CD4-positive, alpha-beta T cell treated with Interleukin-12 subunit alpha and Interleukin-12 subunit beta, for 1 hour (primary cell): ENCODE results near the gene HTD2.
A peak's percentile ranks its signal among the peaks of the same experiment; 100 is the strongest.

ENCODE experiments used
- DNase-seq: peaks from one replicate; pipeline ENCODE4 v3.0.0-alpha.2; 2020

The HTD2 gene

DNA sequence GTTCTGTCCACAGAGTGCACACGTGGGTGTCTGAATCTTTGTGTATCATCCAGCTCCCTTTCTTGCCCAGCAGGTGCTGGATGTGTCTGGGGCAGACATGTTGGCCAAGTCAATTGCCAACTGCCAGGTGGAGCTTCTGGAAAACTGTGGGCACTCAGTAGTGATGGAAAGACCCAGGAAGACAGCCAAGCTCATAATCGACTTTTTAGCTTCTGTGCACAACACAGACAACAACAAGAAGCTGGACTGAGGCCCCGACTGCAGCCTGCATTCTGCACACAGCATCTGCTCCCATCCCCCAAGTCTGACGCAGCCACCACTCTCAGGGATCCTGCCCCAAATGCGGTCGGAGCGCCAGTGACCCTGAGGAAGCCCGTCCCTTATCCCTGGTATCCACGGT is 12.8 kb upstream of the HTD2 start:
- no peak for DNase-seq

DNA sequence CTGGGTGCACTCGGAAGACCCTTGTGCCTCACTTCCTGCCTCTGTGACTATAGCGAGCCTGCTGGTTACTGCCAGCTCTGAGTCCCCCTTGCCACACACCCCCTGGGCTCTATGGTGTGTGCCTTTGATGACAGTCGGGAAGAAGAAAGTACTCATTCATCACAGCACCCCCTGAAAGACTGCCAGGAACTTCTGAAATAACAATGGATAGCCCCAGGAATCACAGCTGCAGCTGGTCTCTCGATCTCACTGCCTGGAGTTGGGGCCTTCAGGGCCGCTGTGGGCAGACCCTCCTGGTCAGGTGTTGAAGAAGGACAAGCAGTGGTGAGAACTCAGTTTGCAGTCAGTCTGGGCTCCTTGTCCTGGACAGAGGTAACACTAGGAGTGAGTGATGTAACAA is 10.1 kb upstream of the HTD2 start:
- DNase-seq = no peak

DNA sequence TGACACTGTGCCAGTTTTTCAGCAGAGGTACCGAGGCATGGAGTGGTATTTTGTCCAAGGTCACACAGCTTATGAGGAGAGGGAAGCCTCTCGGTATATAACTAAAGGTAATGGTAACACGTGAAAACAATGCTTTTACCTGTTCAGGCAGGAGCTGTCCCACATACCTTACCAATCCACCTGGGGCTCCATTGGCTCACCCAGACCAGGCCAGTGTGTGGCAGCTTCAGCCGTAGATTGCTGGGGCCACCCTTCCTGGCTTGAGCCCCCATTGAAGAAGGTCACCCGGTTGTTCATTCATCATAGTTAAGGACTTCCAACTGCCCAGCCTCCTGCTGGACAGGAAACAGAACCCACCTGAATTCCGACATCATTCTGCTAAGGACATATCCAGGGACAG is 9.5 kb upstream of the HTD2 start:
- no peak for DNase-seq

GRCh38 chr3:58298190-58298589 is 8.1 kb upstream of the HTD2 start:
- no peak for DNase-seq

DNA sequence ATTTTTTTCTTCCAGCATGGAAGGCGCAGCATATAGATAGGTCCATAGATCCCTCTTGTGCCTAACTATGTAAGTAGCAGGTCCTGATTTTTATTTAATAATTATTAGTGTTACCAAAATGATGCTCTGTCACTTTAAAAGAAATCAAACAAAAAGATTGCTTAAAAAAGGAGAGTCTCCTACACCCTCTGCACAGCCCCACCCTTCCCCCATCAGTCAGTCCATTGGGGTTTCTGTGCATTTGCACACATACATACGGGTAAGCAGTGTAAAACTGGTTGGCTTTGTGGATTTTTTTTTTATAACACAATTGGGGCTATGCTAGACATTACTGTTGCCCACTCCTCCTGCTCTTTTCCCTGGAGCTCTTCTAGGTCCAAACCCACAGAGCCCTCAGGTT is 7.2 kb upstream of the HTD2 start:
- no peak for DNase-seq

DNA sequence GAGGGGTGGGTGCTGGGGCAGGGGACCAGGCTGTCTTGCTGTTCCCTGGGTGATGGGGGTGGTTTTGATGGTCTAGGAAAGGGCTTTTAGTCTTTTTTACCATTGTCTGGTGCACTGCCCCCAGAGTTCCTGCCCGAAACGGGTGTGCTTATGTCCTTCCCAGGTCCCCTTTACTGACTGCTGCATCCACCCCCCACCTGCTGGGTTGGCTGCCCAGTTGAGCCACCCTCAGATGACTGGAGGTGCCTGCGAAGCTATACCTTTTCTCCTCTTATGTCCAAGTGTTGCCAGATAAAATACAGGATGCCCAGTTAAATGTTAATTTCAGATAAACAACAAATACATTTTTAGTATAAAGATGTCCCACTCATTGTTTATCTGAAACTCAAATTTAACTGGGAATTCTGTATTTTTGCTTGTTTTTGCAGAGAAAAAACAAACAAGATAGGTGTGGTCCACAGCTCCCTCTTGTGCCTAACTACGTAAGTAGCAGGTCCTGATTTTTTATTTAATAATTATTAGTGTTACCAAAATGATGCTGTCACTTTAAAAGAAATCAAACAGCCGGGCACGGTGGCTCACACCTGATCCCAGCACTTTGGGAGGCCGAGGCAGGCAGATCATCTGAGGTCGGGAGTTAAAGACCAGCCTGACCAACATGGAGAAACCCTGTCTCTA is 6.3 kb upstream of the HTD2 start:
- peak; percentile 13 for DNase-seq

DNA sequence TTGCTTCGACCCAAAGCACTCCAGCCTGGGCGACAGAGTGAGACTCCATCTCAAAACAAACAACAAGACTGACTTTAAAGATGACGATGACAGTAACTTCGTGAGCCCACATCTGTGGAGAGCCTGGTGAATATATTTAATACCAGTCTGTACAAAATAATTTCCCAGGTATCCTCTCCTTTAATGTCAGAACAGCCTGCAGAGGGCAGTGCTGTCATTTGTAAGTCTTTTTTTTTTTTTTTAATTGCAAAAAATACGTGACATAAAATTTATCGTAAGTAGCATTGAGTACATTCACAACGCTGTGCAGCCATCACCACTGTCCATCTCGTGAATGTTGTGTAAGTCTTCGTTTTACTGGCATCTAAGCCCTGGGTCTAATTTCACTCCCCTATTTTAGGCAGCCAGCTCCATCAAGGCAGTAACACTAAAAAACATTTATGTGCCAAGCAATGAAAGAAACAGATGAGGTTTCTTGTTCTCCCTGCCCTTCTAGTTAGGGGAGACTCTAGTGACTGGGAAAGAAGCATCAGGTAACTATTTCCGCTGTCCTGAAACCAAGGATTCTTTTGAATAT is 1.4 kb downstream of the HTD2 start:
- peak; percentile 73 for DNase-seq

DNA sequence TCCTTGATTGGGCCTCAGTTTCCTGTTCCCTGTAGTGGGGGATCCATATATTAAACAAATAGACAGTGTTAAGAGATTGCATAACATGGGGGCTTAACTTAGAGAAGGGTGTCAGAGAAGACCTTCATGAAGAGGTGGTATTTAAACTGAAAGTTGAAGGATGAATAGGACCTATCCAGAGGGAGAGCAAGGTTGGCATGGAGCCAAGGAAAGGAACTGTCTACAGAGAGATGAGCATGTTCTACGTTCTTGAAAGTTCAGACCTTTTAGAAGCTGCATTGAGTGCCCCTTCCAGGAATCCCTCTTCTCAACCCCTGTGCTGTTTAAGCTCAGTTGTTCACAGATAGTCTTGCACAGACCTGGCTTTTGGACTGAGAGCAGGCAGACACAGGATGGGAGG is 2.4 kb downstream of the HTD2 start:
- no peak for DNase-seq

DNA sequence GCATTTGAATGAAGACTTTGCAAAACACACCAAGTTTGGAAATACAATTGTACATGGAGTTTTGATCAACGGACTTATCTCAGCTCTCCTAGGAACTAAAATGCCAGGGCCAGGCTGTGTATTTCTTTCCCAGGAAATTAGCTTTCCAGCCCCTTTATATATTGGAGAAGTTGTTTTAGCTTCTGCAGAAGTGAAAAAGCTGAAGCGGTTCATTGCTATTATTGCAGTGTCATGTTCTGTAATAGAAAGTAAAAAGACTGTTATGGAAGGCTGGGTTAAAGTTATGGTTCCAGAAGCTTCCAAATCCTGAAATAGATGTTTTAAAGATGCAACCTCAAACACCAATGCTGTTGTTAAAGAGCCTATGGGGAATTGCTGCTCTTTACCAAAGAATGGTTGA is 11.5 kb downstream of the HTD2 start:
- no peak for DNase-seq

GRCh38 chr3:58321791-58322190 is 15.5 kb downstream of the HTD2 start:
- DNase-seq = no peak

- DNase-seq = no peak
These were observed 16.5 kb downstream of the HTD2 start for GRCh38 chr3:58322793-58323192.

- no peak for DNase-seq
These were observed 17.4 kb downstream of the HTD2 start for GRCh38 chr3:58323529-58324390.

DNA sequence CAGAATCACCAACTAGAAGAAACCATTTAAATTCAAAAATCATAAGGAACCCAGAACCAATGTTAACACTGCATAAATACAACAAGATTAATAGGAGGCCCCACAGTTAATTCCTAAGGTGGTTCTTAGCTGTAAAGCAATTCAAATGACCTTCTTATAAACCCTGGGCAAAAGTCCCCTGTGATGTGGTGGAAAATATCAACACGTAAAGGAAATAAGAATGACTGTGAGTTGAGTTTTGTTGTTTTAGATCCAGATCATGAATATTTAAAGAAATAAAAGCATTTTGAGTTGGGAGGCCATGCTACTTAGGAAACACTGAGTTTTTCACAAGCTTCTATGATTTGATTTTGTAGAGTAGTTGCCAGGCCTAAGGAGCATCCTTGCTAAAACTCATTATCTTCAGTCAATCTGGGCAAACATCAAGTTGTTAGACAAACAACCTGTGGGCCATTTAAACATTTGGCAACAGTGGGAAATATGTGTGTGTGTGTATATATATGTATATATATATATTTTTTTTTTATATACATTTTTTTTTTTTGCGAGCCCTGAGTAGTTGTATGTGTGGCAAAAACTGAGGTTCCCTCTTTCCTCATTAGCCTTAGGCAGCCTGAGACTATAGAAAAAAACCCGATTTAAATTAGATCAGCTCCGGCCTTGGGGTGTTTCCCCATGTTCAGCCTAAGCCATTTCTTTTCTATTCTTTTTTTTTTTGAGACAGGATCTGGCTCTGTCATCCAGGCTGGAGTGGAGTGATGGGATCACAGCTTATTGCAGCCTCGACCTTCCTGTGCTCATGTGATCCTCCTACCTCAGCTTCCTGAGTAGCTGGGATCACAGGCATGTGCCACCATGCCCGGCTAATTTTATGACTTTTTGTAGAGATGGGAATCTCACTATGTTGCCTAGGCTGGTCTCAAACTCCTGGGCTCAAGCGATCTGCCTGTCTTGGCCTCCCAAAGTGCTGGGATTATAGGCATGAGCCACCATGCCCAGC is 18.4 kb downstream of the HTD2 start:
- DNase-seq = peak; percentile 13

DNA sequence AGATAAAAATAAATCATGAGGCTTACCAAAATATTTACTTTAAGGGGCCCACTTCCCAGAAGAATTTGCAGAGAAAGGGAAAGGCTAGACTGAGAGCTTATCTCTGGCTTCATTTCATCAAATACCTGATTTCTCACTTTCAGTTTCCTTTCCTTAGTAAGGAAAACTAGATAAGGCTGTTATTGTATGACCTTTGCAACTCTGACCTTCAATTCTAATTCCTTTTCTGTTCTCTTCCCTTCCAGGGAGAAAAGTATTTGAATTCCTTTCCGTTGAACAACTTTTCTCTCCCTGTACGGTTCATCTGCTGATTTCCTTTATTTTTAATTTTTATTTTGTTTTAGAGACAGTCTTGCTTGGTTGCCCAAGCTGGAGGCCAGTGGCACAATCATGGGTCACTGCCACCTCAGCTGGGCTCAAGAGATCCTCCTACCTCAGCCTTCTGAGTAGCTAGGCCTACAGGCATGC is 19.2 kb downstream of the HTD2 start:
- DNase-seq = no peak

GRCh38 chr3:58326267-58326900 is 20.1 kb downstream of the HTD2 start:
- DNase-seq = no peak

DNA sequence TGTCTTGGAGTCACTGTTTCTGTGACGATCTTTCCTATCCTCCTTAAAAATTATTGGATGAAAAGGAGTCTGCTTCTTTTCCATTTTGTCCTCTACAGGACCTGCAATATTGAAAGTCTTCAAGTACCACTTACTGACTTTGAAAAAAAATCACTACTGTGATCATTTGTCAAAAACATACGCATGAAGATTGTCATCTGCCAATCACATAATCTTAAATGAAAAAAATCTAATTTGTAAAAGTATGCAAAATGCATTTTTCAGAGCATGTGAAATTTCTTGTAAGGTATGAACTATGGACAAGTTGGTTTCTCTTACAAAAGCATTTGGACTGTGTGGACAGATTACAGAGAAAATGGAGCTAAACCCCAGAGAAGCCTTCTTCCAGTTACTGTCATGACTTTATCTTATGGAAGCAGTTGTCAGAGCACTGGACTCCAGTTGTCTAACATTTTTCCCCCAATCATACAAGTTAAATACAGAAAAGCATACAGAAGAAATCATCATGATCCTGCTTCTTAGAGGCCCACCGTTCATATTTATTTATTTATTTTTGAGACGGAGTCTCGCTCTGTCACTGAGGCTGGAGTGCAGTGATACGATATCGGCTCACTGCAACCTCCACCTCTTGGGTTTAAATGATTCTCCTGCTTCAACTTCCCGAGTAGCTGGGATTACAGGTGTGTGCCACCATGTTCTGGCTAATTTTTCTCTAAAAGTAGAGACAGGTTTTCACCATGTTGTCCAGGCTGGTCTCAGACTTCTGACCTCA is 23.0 kb downstream of the HTD2 start:
- DNase-seq = no peak

- DNase-seq = no peak
These were observed 23.6 kb downstream of the HTD2 start for GRCh38 chr3:58329922-58330413.

- no peak for DNase-seq
These were observed 25.4 kb downstream of the HTD2 start for GRCh38 chr3:58331593-58332152.

DNA sequence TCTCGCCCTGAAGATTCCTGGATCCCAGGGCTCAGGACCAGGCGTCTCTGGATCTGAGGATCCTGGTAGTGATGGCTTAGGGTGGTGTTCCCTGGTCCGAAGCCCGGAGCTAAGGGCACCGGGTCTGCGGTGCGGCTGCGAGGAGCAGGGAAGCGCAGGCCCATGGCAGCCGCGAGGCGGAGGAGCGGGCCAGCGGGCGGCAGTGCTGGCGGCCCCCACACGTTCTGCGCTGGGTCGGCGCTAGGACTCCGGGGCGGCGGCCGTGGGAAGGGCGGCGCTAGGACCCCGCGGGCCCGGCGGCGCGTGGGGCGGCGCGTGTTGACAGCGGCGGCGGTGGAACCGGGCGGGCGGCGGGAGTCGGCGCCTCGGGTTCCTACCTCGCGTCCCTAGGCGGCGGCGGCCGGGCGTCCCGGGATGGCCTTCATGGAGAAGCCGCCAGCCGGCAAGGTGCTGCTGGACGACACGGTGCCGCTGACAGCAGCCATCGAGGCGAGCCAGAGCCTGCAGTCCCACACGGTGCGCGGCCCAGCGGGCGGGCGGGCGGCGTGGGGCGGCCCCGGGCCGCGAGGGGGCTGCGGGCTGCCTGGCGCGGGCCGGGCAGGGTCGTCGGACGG is 26.4 kb downstream of the HTD2 start, which contains the start of gene PXK:
Gene PXK, plus strand, starts transcription at position 318 of the 614 bp plus-strand sequence. Its CDS starts 97 bp downstream, at position 415.
- peak; percentile 82 for DNase-seq
